HG03135 (cell line): ENCODE data around the gene TDRD5.
"Not testable (repeated sequence)": the region's sequence is repeated elsewhere in the genome, so short reads cannot be mapped to it uniquely, and the experiment has no call there.

Experiments used
- ATAC-seq: cut with Tn5 transposase; IDR thresholded peaks from one replicate; pipeline ENCODE4 v1.9.1; 2021; ENCODE audit warnings: mild to moderate bottlenecking, moderate library complexity; ENCODE audit not compliant: unreplicated experiment

Gene TDRD5

DNA sequence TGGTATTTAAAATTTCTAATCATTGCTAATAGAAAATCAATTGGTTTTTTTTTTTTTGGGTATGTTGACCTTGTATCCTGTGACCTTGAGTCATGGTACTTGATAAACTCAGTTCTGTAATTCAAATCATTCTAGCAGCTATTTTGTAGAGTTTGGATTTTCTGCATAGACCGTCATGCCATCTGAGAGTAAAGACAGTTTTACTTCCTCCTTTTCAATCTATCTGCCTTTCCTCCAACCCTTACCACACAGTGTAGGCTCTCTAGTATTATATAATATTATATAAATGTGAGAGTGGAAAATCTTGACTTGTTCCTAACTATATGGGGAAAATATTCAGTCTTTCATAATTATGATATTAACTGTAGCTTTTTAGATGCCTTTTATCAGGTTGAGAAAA lies 7.0 kb downstream of the TDRD5 start:
- ATAC-seq = no peak

DNA sequence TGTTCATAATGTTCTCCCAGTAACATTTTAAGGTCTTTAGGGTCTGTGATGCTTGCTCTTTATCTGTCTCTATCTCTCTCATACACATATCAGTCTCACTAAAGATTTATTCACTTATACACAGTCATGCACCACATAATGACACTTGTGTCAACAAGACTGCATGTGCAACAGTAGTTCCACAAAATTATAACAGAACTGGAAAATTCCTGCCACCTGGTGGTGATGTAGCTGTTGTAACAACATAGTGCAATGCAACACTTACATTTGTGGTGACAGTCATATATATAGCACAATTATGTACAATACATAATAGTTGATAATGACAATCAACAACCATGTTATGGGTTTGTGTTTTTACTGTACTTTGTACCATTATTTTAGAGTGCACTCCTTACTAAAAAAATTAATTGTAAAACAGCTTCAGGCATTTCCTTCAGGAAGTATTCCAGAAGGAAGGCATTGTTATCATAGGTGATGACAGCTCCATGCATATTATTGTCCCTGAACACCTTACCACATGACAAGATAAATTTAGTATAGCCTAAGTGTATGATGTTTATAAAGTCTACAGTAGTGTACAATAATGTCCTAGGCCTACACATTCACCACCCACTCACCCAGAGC lies 8.1 kb downstream of the TDRD5 start:
- ATAC-seq = no peak

DNA sequence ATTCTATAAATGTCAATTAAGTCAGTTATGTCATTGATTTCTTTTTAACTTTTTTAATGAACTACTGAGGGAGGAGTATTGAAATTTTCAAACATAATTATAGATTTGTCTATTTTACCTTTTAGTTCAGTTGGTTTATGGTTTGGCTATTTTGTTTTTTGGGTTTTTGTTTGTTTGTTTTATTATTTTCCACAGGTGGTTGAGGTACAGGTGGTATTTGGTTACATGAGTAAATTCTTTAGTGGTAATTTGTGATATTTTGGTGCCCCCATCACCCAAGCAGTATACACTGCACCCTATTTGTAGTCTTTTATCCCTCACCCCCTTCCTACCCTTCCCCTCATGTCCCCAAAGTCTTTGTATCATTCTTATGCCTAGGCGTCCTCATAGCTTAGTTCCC lies 9.5 kb downstream of the TDRD5 start:
- ATAC-seq = no peak

DNA sequence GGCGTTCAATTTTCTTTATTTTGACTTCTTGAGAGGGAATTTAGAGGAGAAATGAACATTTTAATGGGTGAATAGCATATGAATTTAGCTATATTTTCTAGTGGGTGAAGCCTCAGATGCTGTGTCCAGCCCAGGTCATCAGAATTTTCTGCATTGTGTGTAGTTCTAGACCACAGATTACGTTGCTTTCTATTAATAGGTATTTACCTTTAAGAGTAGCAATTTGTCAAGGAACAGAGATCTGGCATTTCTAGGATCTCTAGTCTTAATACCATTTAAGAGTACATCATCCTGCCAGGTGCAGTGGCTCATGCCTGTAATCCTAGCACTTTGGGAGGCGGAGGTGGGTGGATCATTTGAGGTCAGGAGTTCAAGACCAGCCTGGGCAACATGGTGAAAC lies 20.7 kb downstream of the TDRD5 start:
- no peak for ATAC-seq

DNA sequence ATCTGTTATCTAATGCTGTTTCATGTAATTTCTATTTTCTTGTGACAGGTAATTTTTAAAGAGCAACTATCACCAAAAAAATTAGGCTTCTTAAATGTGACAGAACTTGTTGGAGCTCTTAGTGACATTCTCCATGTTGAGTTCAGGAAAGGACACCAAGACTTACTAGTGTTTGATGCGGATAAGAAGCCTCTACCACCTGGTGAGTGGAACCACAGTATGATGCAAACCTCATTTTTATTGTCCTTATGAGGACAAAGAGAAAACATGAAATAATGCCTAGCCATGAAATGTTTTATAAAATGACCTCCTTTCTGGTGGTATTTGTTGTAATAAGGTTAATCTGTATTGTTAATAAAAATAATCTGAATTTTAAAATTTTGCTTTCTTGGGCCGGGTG lies 39.1 kb downstream of the TDRD5 start:
- ATAC-seq = no peak

DNA sequence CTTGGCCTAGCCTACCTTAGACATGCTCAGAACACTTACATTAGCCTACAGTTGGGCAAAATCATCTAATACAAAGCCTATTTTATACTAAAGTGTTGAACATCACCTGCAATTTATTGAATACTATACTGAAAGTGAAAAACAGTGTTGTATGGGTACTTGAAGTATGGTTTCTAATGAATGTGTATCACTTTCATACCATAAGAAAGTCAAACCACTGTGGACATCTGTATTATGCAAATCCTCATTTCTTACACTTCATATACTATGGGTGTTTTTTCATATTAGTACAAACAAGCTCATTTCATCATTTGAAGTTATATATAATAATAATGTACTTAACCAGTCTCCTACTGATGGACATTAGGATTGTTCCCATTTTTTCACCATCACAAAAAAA lies 41.2 kb downstream of the TDRD5 start:
- ATAC-seq = no peak

DNA sequence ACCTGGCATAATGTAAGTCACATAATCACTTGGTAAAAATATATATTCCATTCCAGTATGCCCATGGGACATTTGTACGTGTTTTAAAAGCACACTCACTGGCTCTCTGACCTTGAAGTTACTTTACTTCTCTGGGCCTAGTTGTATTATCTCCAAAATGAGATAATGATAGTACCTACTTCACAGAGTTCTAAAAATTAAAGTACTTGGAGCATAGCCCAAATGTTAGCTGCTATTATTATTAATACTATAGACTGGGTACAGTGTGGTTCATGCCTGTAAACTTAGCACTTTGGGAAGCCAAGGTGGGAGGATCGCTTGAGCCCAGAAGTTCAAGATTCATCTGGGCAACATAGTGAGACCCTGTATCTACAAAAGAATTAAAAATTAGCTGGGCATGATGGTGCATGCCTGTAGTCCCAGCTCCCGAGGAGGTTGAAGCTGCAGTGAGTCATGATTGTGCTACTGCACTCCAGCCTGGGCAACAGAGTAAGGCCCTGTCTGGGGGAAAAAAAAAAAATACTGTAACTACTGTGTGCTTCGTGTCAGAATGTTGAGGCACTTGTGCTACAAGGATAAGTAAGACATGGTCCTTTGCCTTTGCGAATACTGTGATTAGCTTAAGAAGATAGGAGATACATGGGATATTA lies 45.7 kb downstream of the TDRD5 start:
- ATAC-seq = no peak

DNA sequence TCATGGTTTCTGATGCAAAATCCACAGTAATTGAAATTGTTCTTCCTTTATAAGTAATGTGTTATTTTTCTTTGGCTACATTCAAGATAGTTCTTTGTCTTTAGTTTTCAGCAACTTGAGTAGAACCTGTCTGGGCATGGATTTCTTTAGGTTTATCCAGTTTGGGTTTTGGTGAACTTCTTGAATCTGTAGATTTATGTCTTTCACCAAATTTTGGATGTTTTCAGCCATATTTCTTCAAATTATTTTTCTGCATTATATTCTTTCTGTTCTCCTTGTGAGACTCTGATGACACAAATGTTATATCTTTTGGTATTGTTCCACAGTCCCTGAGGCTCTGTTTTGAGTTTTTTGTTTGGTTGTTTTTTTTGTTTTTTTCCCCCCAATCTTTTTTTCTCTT lies 69.4 kb downstream of the TDRD5 start:
- no peak for ATAC-seq

DNA sequence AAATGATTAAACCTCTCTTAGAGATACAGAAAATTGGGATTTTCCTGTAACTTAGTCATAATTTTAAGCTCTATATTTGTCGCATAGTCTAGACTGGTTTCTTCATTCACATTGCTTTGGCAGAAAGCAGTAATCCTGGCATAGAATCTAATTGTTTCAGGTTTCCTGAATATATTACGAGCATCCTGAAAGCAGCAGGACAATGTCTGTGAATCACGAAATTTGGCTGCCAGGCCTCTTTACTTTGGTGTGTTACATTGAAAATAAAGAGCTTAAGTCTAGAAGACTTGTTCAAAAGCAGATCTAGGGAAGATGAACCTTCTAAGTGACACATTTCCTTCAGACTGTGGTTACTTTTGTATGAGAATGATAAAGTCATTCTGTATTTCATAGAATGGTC lies 72.2 kb downstream of the TDRD5 start:
- no peak for ATAC-seq

DNA sequence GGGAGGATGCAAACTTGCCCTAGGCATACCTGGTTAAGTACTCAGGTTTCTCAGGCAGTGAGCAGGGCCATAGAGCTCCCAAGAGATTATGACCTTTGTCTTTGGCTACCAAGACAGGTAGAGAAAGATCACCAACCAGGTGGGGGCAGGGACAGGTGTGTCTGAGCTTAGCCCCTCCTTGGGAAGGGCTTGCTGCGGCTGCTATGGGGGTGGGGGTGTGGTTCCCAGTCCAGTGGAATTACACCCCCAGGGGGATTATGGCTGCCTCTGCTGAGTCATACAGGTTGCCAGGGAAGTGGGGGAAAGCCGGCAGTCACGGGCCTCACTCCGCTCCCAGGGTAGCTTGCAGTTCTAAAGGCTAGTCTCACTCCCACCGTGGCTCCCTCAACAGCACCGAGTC lies 86.2 kb downstream of the TDRD5 start:
- ATAC-seq = no peak

DNA sequence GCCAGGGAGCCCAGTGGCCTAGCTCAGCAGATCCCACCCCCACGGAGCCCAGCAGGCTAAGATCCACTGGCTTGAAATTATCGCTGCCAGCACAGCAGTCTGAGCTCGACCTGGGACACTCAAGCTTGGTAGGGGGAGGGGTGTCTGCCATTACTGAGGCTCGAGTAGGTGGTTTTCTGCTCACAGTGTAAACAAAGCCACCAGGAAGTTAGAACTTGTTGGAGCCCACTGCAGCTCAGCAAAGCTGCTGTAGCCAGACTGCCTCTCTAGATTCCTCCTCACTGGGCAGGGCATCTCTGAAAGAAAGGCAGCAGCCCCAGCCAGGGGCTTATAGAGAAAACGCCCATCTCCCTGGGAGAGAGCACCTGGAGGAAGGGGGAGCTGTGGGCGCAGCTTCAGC lies 102.9 kb downstream of the TDRD5 start:
- not testable (repeated sequence) for ATAC-seq

DNA sequence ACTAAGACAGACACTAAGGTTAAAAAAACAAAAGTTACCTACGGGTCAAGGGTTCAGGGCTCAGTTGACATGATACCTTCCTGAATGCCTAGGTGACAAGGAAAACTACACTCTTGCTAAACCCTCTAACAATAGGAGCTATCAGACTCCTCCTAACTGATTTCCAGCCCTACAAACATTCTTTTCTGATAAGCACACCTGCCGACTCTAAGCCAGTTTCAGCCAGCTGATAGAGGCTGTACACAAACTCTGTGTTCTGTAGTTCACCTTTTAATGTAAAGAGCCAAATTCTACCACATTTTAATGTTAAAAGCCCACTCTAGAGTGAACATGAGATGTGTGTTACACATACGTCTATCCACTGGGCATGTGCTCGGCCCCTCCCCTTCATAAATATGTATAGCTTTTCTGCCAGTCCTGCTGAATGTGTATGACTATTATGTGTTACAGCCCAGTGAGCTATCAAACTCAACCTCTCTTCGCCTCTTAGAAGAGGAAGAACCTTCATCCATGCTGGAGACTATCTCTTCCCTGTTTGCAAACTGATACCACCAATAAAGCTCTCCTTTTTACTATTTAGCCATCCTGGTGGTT lies 111.4 kb downstream of the TDRD5 start:
- no peak for ATAC-seq

DNA sequence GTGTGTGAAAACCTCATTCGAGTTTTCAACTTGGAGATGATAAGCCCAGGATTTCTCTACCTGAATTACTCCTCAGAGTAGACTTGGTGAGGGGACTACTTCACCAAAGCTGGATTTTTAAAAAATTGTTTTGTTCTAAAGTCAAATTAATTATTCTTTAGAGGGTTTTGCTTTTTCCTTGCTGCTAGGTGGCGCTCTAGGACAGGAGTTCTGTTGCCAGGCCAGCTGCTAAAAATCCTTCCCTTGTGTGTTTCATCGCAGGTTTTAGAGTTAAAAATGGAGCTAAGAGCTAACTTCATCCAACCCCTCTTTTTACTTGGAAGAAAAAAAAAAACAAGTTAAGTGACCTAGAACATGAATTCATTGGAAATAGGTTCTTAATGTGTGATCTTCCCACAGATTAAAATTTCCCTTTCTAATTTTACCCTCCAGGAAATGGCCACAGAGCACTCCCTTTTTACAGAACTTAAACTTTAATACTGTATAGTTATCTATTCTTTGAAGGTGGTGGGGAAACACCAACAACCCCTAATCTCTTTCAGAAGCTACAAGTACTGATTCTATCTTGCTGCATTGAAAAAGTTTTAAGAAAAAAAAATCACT lies 114.8 kb downstream of the TDRD5 start:
- no peak for ATAC-seq

DNA sequence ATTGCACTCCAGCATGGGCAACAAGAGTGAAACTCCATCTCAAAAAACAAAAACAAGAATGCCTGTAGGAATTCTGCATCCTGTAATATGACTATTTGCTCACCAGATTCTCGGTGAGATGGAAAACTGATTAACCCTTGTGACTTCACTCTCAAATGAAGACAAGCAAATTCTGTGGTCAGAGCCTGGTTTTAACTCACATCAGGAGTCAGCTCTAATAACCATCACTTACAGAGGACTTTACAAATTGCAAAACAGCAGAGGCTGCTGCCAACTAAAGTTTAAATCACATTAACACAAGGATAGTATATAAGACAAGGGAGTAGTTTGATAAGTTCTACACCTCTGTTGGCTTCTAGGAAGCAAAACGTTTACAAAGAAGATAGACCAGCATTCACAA lies 115.8 kb downstream of the TDRD5 start:
- no peak for ATAC-seq

DNA sequence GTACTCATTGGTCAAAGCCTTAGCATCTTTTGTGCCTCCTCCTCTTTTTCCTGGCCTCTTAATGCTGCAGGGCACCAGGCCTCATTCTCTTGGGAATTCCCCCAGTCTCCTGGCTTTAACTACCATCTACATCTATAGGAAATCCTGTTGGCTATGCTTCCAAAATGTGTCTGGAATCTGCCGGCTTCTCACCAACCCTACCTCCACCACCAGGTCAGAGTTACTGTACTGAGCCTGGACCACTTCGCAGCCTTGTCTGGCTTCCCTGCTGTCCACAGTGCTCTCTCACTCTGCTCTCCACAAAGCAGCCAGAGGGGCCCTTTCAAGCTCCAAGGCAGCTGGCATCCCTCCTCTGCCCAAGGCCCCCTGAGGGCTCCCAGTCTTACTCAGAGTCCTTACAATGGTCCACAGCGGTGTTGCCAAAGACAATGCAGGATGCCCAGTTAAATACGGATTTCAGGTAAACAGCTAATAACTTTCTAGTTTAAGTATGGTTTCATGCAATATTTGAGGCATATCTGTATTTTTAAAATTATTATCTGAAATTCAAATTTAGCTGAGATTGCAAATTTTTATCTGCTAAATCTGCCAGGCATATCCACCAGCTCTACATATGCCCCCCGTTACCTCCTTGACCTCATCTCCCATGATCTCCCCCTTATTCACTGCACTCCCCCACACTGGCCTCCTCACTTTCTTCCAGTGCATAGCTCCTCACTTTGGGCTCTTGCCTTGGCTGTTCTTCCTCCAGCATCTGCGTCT lies 117.0 kb downstream of the TDRD5 start:
- no peak for ATAC-seq

DNA sequence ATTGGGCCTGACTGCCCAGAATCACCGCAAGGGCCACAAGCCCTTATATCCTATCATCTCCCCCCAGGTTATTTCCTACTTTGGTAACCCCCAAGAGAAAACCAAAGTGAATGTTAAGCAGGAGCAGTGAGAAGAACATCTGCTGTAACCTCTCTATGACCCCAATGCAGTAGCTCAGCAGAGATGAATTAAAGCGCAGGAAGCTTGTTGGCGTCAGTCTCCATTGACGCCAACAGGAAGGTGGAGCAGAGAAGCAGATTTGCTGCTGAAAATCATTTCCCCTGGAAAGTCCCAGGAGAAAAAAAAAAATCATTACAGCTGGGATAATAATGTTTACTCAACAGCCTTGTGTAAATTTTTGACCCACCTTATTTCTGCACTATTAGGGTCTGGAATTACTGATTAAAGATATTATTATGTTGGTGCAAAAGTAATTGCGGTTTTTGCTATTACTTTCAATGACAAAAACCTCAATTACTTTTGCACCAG lies 118.3 kb downstream of the TDRD5 start:
- ATAC-seq = peak; percentile 83

DNA sequence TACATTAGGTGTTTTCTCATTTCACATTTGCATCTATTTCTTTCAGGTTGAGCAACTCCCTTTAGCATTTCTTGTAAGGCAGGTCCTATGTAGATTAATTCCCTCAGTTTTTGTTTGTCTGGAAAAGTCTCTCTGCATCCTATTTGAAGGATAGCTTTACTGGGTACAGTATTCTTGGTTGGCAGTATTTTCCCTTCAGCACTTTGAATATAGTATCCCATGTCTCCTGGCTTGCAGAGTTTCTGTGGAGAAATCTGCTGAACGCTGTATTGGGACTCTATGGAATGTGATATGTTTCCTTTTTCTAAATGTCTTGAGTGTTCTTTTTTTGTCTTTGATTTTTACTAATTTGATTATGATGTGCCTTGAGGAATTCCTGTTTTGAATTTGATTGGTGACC lies 122.5 kb downstream of the TDRD5 start:
- ATAC-seq = no peak

DNA sequence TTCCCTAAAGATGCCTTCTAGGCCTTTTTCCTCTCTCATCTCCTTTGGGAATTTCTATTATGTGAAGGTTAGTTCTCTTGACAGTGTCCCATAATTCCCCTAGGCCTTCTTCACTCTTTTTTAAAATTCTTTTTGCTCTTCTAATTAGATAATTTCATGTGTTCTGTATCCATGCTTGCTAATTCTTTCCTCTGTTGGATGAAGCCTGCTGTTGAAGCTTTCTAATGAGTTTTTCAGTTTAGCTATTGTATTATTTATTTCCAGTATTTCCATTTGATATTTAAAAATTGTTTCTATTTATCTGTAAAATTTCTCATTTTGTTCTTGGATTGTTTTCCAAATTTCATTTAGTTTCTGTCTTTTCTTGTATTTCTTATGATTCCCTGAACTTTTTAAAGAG lies 123.0 kb downstream of the TDRD5 start:
- no peak for ATAC-seq

DNA sequence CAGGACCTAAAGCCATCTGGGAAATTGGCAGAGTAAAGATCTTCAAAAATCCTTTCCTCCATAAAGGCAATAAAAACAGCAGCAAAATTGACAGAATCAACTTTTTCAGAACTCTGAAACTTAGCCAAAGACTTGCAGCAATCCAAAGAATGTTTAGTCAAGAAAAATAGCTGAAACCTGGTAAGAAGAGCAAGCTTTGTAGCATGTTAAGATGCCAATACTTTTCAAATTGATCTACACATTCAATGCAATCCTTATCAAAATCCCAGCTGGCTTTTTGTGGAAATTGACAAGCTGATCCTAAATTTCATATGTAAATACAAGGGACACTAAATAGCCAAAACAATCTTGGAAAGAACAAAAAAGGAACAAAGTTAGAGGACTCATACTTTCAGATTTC lies 127.6 kb downstream of the TDRD5 start:
- ATAC-seq = no peak

DNA sequence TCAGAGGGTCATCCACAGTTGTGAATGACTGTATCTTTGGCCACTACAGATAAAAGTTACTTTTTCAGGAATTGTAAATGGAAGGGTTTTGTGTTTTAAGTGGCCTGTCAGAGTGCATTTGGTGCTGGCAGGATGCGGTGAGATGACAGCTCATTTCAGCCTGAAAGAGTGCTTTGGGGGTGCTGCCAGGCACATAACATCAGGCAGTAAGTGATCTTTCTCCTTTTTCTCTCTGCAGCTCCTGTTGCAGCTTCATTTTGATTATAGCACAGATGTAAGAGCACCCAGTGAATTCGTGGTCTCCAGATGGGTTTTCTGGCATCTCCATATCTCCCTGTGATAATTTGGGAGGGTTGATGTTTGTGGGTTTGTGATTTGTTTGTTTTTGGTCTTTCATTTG lies 136.6 kb downstream of the TDRD5 start:
- no peak for ATAC-seq

DNA sequence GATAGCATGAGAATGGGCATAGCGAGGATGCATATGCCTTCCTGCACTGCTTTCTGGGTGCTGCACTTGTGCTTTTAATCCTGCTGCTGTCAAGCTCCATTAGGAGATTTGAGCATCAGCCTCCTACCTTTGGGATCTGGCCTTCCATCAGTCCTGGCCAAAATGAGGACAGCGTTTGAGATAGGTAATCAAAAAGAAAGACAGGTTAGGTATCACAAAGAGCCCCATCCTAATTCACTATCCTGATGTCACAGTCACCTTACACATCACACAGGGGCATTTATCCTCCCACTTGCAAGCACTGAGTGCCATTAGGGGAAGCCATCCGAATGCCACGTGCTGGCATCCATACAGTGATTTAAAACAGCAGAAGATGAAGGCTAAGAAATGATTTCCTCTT lies 138.2 kb downstream of the TDRD5 start:
- no peak for ATAC-seq
